HCT116 (cell line): ENCODE results near the gene ATG4D.

Experiments used
- CTCF ChIP-seq, 3 experiments: fragments of 200-600 bp in 1 of 3; sonication (generic) in 1 of 3; IDR thresholded peaks in 2 of 3; conservative IDR thresholded peaks in 1 of 3; 2 replicates each; pipeline ENCODE4 v1.5.1; 2012 to 2017; ENCODE audit warnings: low read depth in 2 of 3, low read length in 2 of 3, antibody characterized with exemption in 1 of 3, borderline replicate concordance in 1 of 3, control low read depth in 1 of 3, mild to moderate bottlenecking in 1 of 3, mixed read lengths in 1 of 3, mixed run types in 1 of 3, moderate library complexity in 1 of 3; ENCODE audit not compliant: insufficient read depth in 1 of 3
- EGR1 ChIP-seq: IDR thresholded peaks from 2 replicates; pipeline ENCODE4 v1.6.1; 2012; ENCODE audit warnings: low read depth
- FOSL1 ChIP-seq: IDR thresholded peaks from 2 replicates; pipeline ENCODE4 v1.6.1; 2012; ENCODE audit warnings: low read depth
- POLR2A ChIP-seq: IDR thresholded peaks from 2 replicates; pipeline ENCODE4 v1.7.0; 2011; ENCODE audit warnings: borderline replicate concordance; ENCODE audit not compliant: insufficient read depth, insufficient read length; ENCODE audit errors: extremely low read depth
- POLR2AphosphoS5 ChIP-seq: IDR thresholded peaks from 2 replicates; pipeline ENCODE4 v1.6.1; 2011; ENCODE audit warnings: mild to moderate bottlenecking, low read depth, low read length, moderate library complexity
- SIN3A ChIP-seq: IDR thresholded peaks from 2 replicates; pipeline ENCODE4 v1.6.1; 2012; ENCODE audit warnings: low read depth
- SRF ChIP-seq: IDR thresholded peaks from 2 replicates; pipeline ENCODE4 v1.6.1; 2012; ENCODE audit warnings: low read depth
- YY1 ChIP-seq: IDR thresholded peaks from 2 replicates; pipeline ENCODE4 v1.6.1; 2011; ENCODE audit warnings: low read length, low read depth, moderate library complexity, mild to moderate bottlenecking; ENCODE audit not compliant: insufficient replicate concordance; ENCODE audit errors: extremely low read depth
- ZNF274 ChIP-seq: fragments of 200-500 bp; sonication (Bioruptor generic); IDR thresholded peaks from 2 replicates; pipeline ENCODE4 v1.6.1; 2014; ENCODE audit warnings: mild to moderate bottlenecking, low read depth, low read length, inconsistent platforms

- TF ChIP-seq CTCF (IDR thresholded peaks at IDR 0.05 in 2 of 3, conservative IDR thresholded peaks at IDR 0.05 in 1 of 3; ENCODE audit: borderline replicate concordance in 1 of 3, insufficient read depth in 1 of 3, low read depth in 2 of 3, low read length in 2 of 3) (no peak), YY1 (no peak), POLR2A (no peak), EGR1 (no peak), SRF (no peak), FOSL1 (no peak), POLR2AphosphoS5 (no peak), ZNF274 (no peak), SIN3A (no peak)
Measured at GRCh38 chr19:10550336-10550735, 6.6 kb downstream of the ATG4D start.
